ENCODE results near the gene MYO1H. TPM values are rescaled to one million over a fixed set of nuclear protein-coding genes. Genes with fewer than 3 reads are reported as not detected.

MYO1H gene
- total RNA-seq, 4 donors from 2014 or later, result 0.13 to 0.88 (median 0.67) TPM; not detected in 1

DNA sequence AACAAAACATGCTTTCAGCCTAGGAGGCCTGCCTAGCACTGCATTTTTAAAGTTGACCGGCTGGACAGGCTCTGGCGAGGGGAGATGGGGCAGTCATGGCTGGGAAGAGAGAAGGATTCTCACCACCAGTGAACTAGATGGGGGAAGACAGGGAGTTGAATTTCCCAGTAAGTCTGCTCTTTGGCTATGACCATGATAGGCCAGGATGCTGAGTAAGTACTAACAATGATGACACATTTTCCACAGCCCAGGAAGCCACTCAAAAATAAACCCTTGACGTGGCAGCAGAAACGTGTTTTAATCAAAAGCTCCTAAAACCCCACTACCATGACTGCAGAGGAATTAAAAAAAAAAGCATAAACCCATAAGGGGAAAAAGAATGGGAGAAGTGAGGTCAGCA, 110.4 kb downstream of the MYO1H start:
- Histone ChIP-seq H3K36me3 (peaks cover 18 to 24% of the 10 kb centered on the region in 2 donors), H3K27me3 (no peaks in the 10 kb centered on the region), H3K4me3 (replicated peaks in 1 of 3) (no peak overlapping the region), H3K4me1 (peaks cover 80 to 100% of the 10 kb centered on the region in 2 donors), H3K9me3 (no peaks in the 10 kb centered on the region), H3K27ac (peak overlapping the region; percentile 21 to 100 (median 99))
- TF ChIP-seq, protein P1, sequence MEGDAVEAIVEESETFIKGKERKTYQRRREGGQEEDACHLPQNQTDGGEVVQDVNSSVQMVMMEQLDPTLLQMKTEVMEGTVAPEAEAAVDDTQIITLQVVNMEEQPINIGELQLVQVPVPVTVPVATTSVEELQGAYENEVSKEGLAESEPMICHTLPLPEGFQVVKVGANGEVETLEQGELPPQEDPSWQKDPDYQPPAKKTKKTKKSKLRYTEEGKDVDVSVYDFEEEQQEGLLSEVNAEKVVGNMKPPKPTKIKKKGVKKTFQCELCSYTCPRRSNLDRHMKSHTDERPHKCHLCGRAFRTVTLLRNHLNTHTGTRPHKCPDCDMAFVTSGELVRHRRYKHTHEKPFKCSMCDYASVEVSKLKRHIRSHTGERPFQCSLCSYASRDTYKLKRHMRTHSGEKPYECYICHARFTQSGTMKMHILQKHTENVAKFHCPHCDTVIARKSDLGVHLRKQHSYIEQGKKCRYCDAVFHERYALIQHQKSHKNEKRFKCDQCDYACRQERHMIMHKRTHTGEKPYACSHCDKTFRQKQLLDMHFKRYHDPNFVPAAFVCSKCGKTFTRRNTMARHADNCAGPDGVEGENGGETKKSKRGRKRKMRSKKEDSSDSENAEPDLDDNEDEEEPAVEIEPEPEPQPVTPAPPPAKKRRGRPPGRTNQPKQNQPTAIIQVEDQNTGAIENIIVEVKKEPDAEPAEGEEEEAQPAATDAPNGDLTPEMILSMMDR (IDR thresholded peaks at IDR 0.05), result no peak
- TF ChIP-seq POLR2A (IDR thresholded peaks at IDR 0.05), result no peak
- DNase-seq, result no peak
- 68 to 73% methylated on average over 4 of the region's 4 CpGs for WGBS, 2 donors
- intact Hi-C loops (cut with DNase I), result no loop called here

DNA sequence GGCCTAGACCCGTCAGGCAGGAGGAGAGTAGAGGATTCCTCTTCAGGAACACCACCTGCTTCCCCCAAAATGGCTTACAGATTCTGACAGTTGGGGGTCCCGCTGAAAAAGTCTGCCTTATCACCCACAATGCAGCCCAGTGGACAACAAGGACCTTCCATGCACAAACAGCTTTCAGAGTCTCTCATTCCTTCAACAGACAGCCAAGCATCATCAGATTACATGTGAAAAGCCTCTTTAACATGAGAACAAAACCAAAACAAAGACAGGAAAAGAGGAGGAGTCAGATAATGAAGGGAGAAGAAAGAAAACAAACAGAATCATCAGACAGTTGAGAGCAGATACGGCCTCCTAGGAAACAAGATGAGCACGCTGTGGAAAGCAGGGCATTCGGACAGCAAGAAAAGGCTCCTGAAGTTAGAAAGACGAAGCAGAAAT, 111.1 kb downstream of the MYO1H start:
- Histone ChIP-seq H3K4me3 (replicated peaks in 1 of 3) (no peak overlapping the region), H3K27ac (peak overlapping the region; percentile 21 to 100 (median 99)), H3K9me3 (no peaks in the 10 kb centered on the region), H3K36me3 (peaks cover 14 to 17% of the 10 kb centered on the region in 2 donors), H3K27me3 (no peaks in the 10 kb centered on the region), H3K4me1 (peaks cover 80 to 100% of the 10 kb centered on the region in 2 donors)
- TF ChIP-seq, protein P1 (IDR thresholded peaks at IDR 0.05), result no peak
- TF ChIP-seq POLR2A (IDR thresholded peaks at IDR 0.05), result no peak
- intact Hi-C loops (cut with DNase I), result no loop called here
- 64 to 77% methylated on average over 6 of the region's 6 CpGs for WGBS, 2 donors
- no peak for DNase-seq

DNA sequence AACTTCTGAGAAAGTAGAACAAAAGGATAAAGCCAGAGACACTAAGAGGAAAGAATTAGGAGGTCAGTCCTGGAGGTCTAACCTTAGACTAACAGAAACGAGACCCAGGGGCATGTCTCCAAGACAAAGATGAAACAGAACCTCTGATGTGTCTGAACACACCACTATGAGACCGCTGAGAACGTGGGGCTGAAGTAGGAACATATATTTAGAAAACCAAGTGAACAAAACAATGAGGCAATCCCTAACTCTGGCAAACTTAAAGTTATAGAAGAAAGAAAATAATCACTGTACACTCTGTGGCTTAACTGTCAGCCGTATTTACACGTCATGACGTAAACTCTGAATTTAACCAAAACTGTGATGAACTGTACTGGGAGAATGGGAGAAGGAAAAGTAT, 111.5 kb downstream of the MYO1H start:
- intact Hi-C loops (cut with DNase I), result no loop called here
- Histone ChIP-seq H3K36me3 (peaks cover 13 to 14% of the 10 kb centered on the region in 2 donors), H3K4me1 (peaks cover 80 to 100% of the 10 kb centered on the region in 2 donors), H3K4me3 (replicated peaks in 1 of 3) (no peak overlapping the region), H3K9me3 (no peaks in the 10 kb centered on the region), H3K27me3 (no peaks in the 10 kb centered on the region), H3K27ac (peak overlapping the region; percentile 21 to 100 (median 99))
- DNase-seq, result no peak
- TF ChIP-seq, protein P1 (IDR thresholded peaks at IDR 0.05), result no peak
- no peak for TF ChIP-seq POLR2A (IDR thresholded peaks at IDR 0.05)
- 76 to 84% methylated on average over 6 of the region's 6 CpGs for WGBS, 2 donors

DNA sequence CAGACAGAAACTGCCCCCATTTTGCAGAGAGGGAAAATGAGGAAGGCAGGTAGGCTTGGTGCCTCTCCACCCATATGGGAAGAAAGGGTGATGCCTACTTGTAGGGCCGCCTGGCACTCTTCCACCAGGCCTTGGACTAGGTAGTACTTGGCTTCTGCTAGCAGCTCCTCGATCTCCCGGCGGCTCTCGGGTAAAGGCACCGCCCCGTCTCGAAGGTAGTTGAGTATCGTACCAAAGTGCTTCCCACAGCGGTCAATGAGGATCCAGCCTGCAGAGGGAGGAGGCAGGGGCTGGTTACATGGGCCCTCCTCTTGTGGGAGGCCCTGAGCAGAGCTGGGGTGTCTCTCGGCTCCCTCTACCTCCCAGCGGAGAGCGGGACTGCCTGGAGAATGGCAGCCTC, 112.8 kb downstream of the MYO1H start:
- Histone ChIP-seq H3K27ac (peak overlapping the region; percentile 99 to 100 (median 100)), H3K4me3 (replicated peaks in 1 of 3) (no peak overlapping the region), H3K9me3 (no peaks in the 10 kb centered on the region), H3K36me3 (peaks cover under 1 to 14% of the 10 kb centered on the region in 2 donors), H3K27me3 (no peaks in the 10 kb centered on the region), H3K4me1 (peaks cover 80 to 100% of the 10 kb centered on the region in 2 donors)
- intact Hi-C loops (cut with DNase I), result no loop called here
- WGBS, 2 donors, result 39 to 66% methylated on average over 11 to 13 of the region's 13 CpGs
- DNase-seq, result peak; percentile 91 to 93
- TF ChIP-seq, protein P1 (IDR thresholded peaks at IDR 0.05), result no peak
- TF ChIP-seq POLR2A (IDR thresholded peaks at IDR 0.05), result peak in 1 of 2 donors; percentile 44

DNA sequence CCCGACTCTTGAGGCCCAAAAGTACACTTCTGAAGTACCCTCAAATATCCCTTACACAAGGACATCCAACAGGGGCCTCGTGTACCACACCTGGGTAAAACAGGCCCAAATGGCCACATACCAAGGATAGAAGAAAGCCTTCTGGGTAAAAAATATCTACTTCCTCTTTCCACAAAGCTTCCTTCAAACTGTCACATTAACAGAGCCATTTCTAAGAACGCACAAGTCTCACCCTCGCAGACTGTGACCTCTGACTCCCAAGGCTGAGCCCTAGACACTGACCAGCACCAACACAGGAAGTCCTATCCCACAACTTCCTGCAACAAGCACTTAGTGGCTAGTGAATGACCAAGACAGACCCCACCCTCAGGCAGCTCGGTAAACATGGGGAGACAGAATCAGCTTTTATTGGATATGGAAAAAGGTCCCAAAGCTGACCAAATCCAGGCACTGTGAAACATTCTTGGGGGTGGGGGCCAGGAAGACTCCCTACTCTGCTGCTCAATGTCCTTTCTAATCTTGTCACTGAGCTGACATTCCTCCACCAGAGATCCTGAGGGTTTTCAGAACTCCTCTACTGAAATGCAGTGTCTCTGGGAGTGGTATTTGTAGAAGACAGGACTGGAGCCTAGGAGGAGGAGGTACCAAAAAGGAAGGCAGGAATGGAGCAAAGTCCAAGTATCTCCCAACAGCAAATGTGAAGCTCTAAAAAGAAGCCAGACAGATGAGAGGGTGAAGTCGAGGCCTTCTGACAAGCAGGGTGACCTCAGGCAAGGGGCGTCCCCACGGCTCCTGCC, 113.5 kb downstream of the MYO1H start:
- DNase-seq, result no peak
- Histone ChIP-seq H3K4me3 (replicated peaks in 1 of 3) (no peak overlapping the region), H3K9me3 (no peaks in the 10 kb centered on the region), H3K27me3 (no peaks in the 10 kb centered on the region), H3K36me3 (peaks cover 0 to 11% of the 10 kb centered on the region in 2 donors), H3K4me1 (peaks cover 78 to 100% of the 10 kb centered on the region in 2 donors), H3K27ac (peak overlapping the region; percentile 99 to 100 (median 100))
- WGBS, 2 donors, result 52 to 54% methylated on average over 8 of the region's 8 CpGs
- TF ChIP-seq, protein P1 (IDR thresholded peaks at IDR 0.05), result no peak
- no peak for TF ChIP-seq POLR2A (IDR thresholded peaks at IDR 0.05)
- intact Hi-C loops (cut with DNase I), result no loop called here
